Measurements from ENCODE around the gene GRIK4. TPM values are rescaled to one million over a fixed set of nuclear protein-coding genes. Genes with fewer than 3 reads are reported as not detected.

The GRIK4 gene
- total RNA-seq, 2 experiments from 2014 or later = not detected

DNA sequence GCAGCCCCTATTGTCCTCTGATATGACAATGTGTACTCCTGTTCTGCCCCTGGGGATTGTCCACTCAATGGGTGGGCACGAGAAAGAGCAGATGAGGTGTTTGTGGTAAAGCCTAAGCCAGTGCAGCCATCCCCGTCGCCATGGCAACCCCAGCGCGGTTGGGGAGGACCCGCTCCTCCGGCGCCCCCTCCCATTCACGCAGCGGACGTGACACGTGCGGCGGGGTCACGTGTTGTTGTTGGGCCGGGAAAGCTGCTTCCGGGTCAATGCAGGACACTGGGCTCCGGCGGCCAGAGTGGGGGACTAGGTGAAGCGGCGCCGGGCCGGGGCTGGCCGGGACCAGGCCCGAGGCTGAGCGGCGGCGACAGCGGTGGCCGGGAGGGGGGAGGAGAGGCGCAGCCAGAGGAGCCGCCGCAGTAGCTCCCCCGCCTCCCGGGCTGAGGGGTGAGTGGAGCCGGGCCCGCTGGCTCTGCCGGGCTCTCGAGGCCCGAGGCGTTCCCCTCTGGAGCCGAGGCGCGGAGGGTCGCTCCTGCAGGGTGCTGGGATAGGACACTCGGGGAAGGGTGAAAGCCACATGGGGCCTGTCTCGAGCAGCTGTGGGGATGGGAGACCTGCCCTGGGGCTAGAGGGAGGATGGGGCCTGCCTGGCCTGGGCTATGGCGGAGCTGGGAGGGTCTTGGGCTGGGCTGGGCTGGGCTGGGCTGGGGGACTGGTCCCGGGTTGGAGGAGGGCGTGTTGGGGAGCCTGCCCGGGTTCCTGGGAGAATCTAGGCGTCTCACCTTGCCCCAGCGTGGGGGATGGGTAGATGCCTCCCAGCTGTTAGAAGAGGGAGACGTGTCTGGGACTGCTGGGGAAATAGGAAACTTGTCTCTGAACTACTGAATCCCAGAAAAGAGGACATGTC is 512.6 kb downstream of the GRIK4 start, which contains the start of gene TBCEL:
Gene TBCEL, plus strand, starts transcription at position 255 of the 904 bp plus-strand sequence. CDS start 21,589 bp downstream, outside the sequence.
- Mint-ChIP-seq H3K4me1 (ENCODE audit: low read depth) (peaks cover 25% of the 10 kb centered on the region), H3K36me3 (ENCODE audit: low read depth) (no peaks in the 10 kb centered on the region), H3K27me3 (no peaks in the 10 kb centered on the region), H3K27ac (peak within 1 kb of the TSS; percentile 80), H3K4me3 (peak within 1 kb of the TSS; percentile 73), H3K9me3 (no peaks in the 10 kb centered on the region)
- DNase-seq = peak; percentile 85
- TF ChIP-seq, protein P1, sequence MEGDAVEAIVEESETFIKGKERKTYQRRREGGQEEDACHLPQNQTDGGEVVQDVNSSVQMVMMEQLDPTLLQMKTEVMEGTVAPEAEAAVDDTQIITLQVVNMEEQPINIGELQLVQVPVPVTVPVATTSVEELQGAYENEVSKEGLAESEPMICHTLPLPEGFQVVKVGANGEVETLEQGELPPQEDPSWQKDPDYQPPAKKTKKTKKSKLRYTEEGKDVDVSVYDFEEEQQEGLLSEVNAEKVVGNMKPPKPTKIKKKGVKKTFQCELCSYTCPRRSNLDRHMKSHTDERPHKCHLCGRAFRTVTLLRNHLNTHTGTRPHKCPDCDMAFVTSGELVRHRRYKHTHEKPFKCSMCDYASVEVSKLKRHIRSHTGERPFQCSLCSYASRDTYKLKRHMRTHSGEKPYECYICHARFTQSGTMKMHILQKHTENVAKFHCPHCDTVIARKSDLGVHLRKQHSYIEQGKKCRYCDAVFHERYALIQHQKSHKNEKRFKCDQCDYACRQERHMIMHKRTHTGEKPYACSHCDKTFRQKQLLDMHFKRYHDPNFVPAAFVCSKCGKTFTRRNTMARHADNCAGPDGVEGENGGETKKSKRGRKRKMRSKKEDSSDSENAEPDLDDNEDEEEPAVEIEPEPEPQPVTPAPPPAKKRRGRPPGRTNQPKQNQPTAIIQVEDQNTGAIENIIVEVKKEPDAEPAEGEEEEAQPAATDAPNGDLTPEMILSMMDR (IDR thresholded peaks at IDR 0.05) = no peak
- intact Hi-C loops (cut with micrococcal nuclease) = no loop called here
- peak; percentile 84 for ATAC-seq
- ChIA-PET POLR2A (interaction anchor here (1.0 to 1.3 kb wide), 2 partner anchors 36 to 43 kb away, joined by 3 read pairs; no protein-coding TSS in a partner anchor), CTCF (interaction anchor here (2.5 kb wide), 1 partner anchor 170 kb away, joined by 10 read pairs; no protein-coding TSS in a partner anchor)

GRCh38 chr11:121024989-121025388 is 513.4 kb downstream of the GRIK4 start:
- ATAC-seq (no peak), DNase-seq (peak; percentile 9)
- peak overlapping the region; percentile 73 for H3K4me3 Mint-ChIP-seq
- H3K4me1 Mint-ChIP-seq (ENCODE audit: low read depth) = peaks cover 31% of the 10 kb centered on the region
- ChIA-PET CTCF (interaction anchor here (2.5 kb wide), 1 partner anchor 170 kb away, joined by 10 read pairs; no protein-coding TSS in a partner anchor), POLR2A (interaction anchor here (1.3 kb wide), 1 partner anchor 42 kb away, joined by 3 read pairs; no protein-coding TSS in a partner anchor)
- peak overlapping the region; percentile 47 for H3K27ac Mint-ChIP-seq
- intact Hi-C loops (cut with micrococcal nuclease) = no loop called here
- no peaks in the 10 kb centered on the region for H3K27me3 Mint-ChIP-seq
- H3K36me3 Mint-ChIP-seq (ENCODE audit: low read depth) = no peaks in the 10 kb centered on the region
- H3K9me3 Mint-ChIP-seq = no peaks in the 10 kb centered on the region
- TF ChIP-seq, protein P1 (IDR thresholded peaks at IDR 0.05) = no peak

GRCh38 chr11:121029153-121029552 is 517.6 kb downstream of the GRIK4 start:
- ChIA-PET CTCF (no interaction called here), POLR2A (no interaction called here)
- Mint-ChIP-seq H3K36me3 (ENCODE audit: low read depth) (peaks cover 3% of the 10 kb centered on the region), H3K27me3 (no peaks in the 10 kb centered on the region), H3K4me3 (no peak overlapping the region), H3K9me3 (no peaks in the 10 kb centered on the region), H3K4me1 (ENCODE audit: low read depth) (peaks cover 36% of the 10 kb centered on the region), H3K27ac (no peak overlapping the region)
- TF ChIP-seq, protein P1 (IDR thresholded peaks at IDR 0.05) = no peak
- DNase-seq (no peak), ATAC-seq (no peak)
- intact Hi-C loops (cut with micrococcal nuclease) = no loop called here

DNA sequence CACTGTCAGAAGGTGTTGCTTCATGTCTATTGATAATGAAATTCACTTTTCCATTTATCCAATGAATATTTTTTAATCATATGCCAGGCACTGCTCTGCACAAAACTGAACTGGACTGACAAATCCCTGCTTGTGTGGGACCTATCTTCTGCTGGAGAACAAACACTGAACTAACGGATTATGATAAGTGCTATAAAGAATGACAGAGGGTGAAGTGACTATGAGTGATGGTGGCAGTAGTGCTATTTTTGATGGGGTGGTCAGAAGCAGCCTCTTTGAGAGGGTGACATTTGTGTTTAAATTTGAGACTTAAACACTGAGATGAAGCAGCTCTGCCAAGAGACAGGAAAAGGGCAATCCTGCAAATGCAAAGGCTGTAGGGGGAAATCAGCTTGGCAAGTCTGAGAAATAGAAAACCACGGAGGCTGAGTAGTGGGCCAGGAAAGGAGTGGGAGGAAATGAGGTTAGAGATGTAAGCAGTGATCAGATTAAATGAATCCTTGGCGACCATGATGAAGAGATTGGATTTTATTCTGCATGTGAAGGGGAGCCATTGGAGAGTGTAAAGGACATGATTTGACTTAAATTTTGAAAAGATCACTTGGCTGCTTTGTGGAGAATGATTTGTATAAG is 518.4 kb downstream of the GRIK4 start:
- Mint-ChIP-seq H3K4me3 (no peak overlapping the region), H3K27ac (no peak overlapping the region)
- CTCF ChIA-PET = interaction anchor here (0.9 kb wide), 1 partner anchor 34 kb away, joined by 3 read pairs; no protein-coding TSS in a partner anchor

More for the DNA sequence above, 518.4 kb downstream of the GRIK4 start:
- TF ChIP-seq, protein P1 (IDR thresholded peaks at IDR 0.05) = no peak
- ATAC-seq = no peak
- no peaks in the 10 kb centered on the region for H3K9me3 Mint-ChIP-seq
- intact Hi-C loops (cut with micrococcal nuclease) = no loop called here
- H3K36me3 Mint-ChIP-seq (ENCODE audit: low read depth) = peaks cover 3% of the 10 kb centered on the region
- H3K27me3 Mint-ChIP-seq = no peaks in the 10 kb centered on the region
- peaks cover 31% of the 10 kb centered on the region for H3K4me1 Mint-ChIP-seq (ENCODE audit: low read depth)
- POLR2A ChIA-PET = no interaction called here
- DNase-seq = no peak
